Omental fat pad (tissue), 4 donors: Measurements from ENCODE around the gene ZNF8. TPM values are rescaled to one million over a fixed set of nuclear protein-coding genes. Genes with fewer than 3 reads are reported as not detected.
"Not testable (repeated sequence)": the region's sequence is repeated elsewhere in the genome, so short reads cannot be mapped to it uniquely, and the experiment has no call there.

Source experiments
- ATAC-seq: fragments of 150-250 bp; one replicate; pipeline ENCODE4 v1.9.1; 2016; ENCODE audit warnings: mild to moderate bottlenecking, moderate library complexity; ENCODE audit not compliant: low FRiP score
- DNase-seq: peaks from one replicate; pipeline ENCODE4 v3.0.0-alpha.2; 2019; ENCODE audit warnings: low spot score
- CTCF ChIP-seq, 3 donors: fragments of 450-650 bp; IDR thresholded peaks; one replicate each; pipeline ENCODE4 v1.5.1; 2016 to 2017; ENCODE audit warnings: antibody characterized with exemption in 3 of 3, mild to moderate bottlenecking in 3 of 3, moderate library complexity in 2 of 3
- total RNA-seq, 4 donors: library from RNA; depleted of rRNA; stranded (reverse); fragments of >200 nt; gene quantifications; one replicate each; pipeline ENCODE4 v1.1.0, GENCODE V29; 2016

ZNF8 gene
- total RNA-seq, 4 donors from 2014 or later: 4.6 to 9.3 (median 5.9) TPM

GRCh38 chr19:58338825-58339558 is 60.2 kb downstream of the ZNF8 start:
- ATAC-seq (no peak), DNase-seq (no peak)
- TF ChIP-seq CTCF (IDR thresholded peaks at IDR 0.05): no peak

- DNase-seq (no peak), ATAC-seq (no peak)
Measured at GRCh38 chr19:58345558-58345957, 66.8 kb downstream of the ZNF8 start.

GRCh38 chr19:58346961-58347929 is 68.5 kb downstream of the ZNF8 start:
- no peak for TF ChIP-seq CTCF (IDR thresholded peaks at IDR 0.05)
- DNase-seq (no peak), ATAC-seq (peak; percentile 90)

More at GRCh38 chr19:58345558-58345957, 66.8 kb downstream of the ZNF8 start:
- no peak for TF ChIP-seq CTCF (IDR thresholded peaks at IDR 0.05)

GRCh38 chr19:58348080-58348479 is 69.3 kb downstream of the ZNF8 start:
- not testable (repeated sequence) for ATAC-seq, DNase-seq

- TF ChIP-seq CTCF (IDR thresholded peaks at IDR 0.05): no peak
- no peak for ATAC-seq
- DNase-seq: no peak
Measured at GRCh38 chr19:58349590-58349989, 70.8 kb downstream of the ZNF8 start.

GRCh38 chr19:58350001-58350861 is 71.5 kb downstream of the ZNF8 start:
- no peak for ATAC-seq
- DNase-seq: no peak
- no peak for TF ChIP-seq CTCF (IDR thresholded peaks at IDR 0.05)
